ENCODE measurements around the gene C10orf90. TPM values are rescaled to one million over a fixed set of nuclear protein-coding genes. Genes with fewer than 3 reads are reported as not detected.

C10orf90 gene
- total RNA-seq, 2 donors from 2014 or later, result 0.33 TPM; not detected in 1

- H3K4me3 ChIP-seq (ENCODE audit: low read length), result no peak overlapping the region
- Mint-ChIP-seq H3K27ac (no peak overlapping the region), H3K4me1 (peaks cover 18% of the 10 kb centered on the region), H3K36me3 (ENCODE audit: low read depth) (no peaks in the 10 kb centered on the region), H3K9me3 (no peaks in the 10 kb centered on the region), H3K27me3 (ENCODE audit: insufficient read depth) (peaks cover 10% of the 10 kb centered on the region), H3K4me3 (no peak overlapping the region)
- no peak for DNase-seq
- H3K36me3 ChIP-seq (ENCODE audit: control insufficient read depth, insufficient read depth, low read length), result no peaks in the 10 kb centered on the region
- no peak overlapping the region for H3K27ac ChIP-seq (ENCODE audit: low read depth, low read length)
- H3K4me1 ChIP-seq (ENCODE audit: control insufficient read depth, insufficient read depth, low read length), result peaks cover 11% of the 10 kb centered on the region
- H3K27me3 ChIP-seq (ENCODE audit: control insufficient read depth, insufficient read depth, low read length, poor library complexity, severe bottlenecking), result peaks cover 11% of the 10 kb centered on the region
- no peak for TF ChIP-seq CTCF (conservative IDR thresholded peaks at IDR 0.05)
- H3K9ac ChIP-seq (ENCODE audit: extremely low read depth, low read length, poor library complexity, severe bottlenecking), result no peak overlapping the region
- H3K9me3 ChIP-seq (ENCODE audit: control insufficient read depth, low read length), result no peaks in the 10 kb centered on the region
- WGBS, 2 experiments (ENCODE audit: insufficient coverage in 1 of 2, insufficient read length in 1 of 2), result 91 to 100% methylated on average over 1 to 2 of the region's 2 CpGs
These were observed 238.7 kb downstream of the C10orf90 start for GRCh38 chr10:126431816-126432215.

GRCh38 chr10:126430512-126430911, 240.0 kb downstream of the C10orf90 start:
- H3K27ac Mint-ChIP-seq, result no peak overlapping the region
- no peak overlapping the region for H3K4me3 ChIP-seq (ENCODE audit: low read length)
- TF ChIP-seq CTCF (conservative IDR thresholded peaks at IDR 0.05), result no peak
- H3K4me1 Mint-ChIP-seq, result peaks cover 18% of the 10 kb centered on the region
- H3K9me3 Mint-ChIP-seq, result no peaks in the 10 kb centered on the region
- no peaks in the 10 kb centered on the region for H3K36me3 Mint-ChIP-seq (ENCODE audit: low read depth)
- no peaks in the 10 kb centered on the region for H3K36me3 ChIP-seq (ENCODE audit: control insufficient read depth, insufficient read depth, low read length)
- no peak for DNase-seq
- 89 to 100% methylated on average over 2 of the region's 2 CpGs for WGBS, 2 experiments (ENCODE audit: insufficient coverage in 1 of 2, insufficient read length in 1 of 2)
- H3K27me3 Mint-ChIP-seq (ENCODE audit: insufficient read depth), result peaks cover 11% of the 10 kb centered on the region
- peaks cover 11% of the 10 kb centered on the region for H3K4me1 ChIP-seq (ENCODE audit: control insufficient read depth, insufficient read depth, low read length)
- no peak overlapping the region for H3K9ac ChIP-seq (ENCODE audit: extremely low read depth, low read length, poor library complexity, severe bottlenecking)
- H3K4me3 Mint-ChIP-seq, result no peak overlapping the region
- H3K9me3 ChIP-seq (ENCODE audit: control insufficient read depth, low read length), result no peaks in the 10 kb centered on the region
- H3K27ac ChIP-seq (ENCODE audit: low read depth, low read length), result no peak overlapping the region
- peaks cover 2% of the 10 kb centered on the region for H3K27me3 ChIP-seq (ENCODE audit: control insufficient read depth, insufficient read depth, low read length, poor library complexity, severe bottlenecking)

GRCh38 chr10:126429275-126429674, 241.2 kb downstream of the C10orf90 start:
- Mint-ChIP-seq H3K27me3 (ENCODE audit: insufficient read depth) (peaks cover 12% of the 10 kb centered on the region), H3K36me3 (ENCODE audit: low read depth) (no peaks in the 10 kb centered on the region), H3K9me3 (peaks cover 4% of the 10 kb centered on the region), H3K27ac (no peak overlapping the region), H3K4me1 (peaks cover 13% of the 10 kb centered on the region), H3K4me3 (no peak overlapping the region)
- no peak for TF ChIP-seq CTCF (conservative IDR thresholded peaks at IDR 0.05)
- 90 to 92% methylated on average over 4 of the region's 4 CpGs for WGBS, 2 experiments (ENCODE audit: insufficient coverage in 1 of 2, insufficient read length in 1 of 2)
- peaks cover 3% of the 10 kb centered on the region for H3K9me3 ChIP-seq (ENCODE audit: control insufficient read depth, low read length)
- no peak for DNase-seq
- no peak overlapping the region for H3K27ac ChIP-seq (ENCODE audit: low read depth, low read length)
- no peaks in the 10 kb centered on the region for H3K27me3 ChIP-seq (ENCODE audit: control insufficient read depth, insufficient read depth, low read length, poor library complexity, severe bottlenecking)
- peaks cover 5% of the 10 kb centered on the region for H3K4me1 ChIP-seq (ENCODE audit: control insufficient read depth, insufficient read depth, low read length)
- H3K4me3 ChIP-seq (ENCODE audit: low read length), result no peak overlapping the region
- H3K36me3 ChIP-seq (ENCODE audit: control insufficient read depth, insufficient read depth, low read length), result no peaks in the 10 kb centered on the region
- H3K9ac ChIP-seq (ENCODE audit: extremely low read depth, low read length, poor library complexity, severe bottlenecking), result no peak overlapping the region

Data from endodermal cell (in vitro differentiated cells).